Measurements from ENCODE around the gene MARK4. TPM values are rescaled to one million over a fixed set of nuclear protein-coding genes. Genes with fewer than 3 reads are reported as not detected.

MARK4 gene
- total and polyA plus RNA-seq, 8 donors: 8.8 to 120 (median 18.4) TPM

GRCh38 chr19:45217193-45217956 lies 33.7 kb upstream of the MARK4 start:
- no peaks in the 10 kb centered on the region for H3K9me3 ChIP-seq
- no peak overlapping the region for H3K4me3 ChIP-seq
- TF ChIP-seq EP300 (IDR thresholded peaks at IDR 0.05): no peak
- TF ChIP-seq, protein P1, sequence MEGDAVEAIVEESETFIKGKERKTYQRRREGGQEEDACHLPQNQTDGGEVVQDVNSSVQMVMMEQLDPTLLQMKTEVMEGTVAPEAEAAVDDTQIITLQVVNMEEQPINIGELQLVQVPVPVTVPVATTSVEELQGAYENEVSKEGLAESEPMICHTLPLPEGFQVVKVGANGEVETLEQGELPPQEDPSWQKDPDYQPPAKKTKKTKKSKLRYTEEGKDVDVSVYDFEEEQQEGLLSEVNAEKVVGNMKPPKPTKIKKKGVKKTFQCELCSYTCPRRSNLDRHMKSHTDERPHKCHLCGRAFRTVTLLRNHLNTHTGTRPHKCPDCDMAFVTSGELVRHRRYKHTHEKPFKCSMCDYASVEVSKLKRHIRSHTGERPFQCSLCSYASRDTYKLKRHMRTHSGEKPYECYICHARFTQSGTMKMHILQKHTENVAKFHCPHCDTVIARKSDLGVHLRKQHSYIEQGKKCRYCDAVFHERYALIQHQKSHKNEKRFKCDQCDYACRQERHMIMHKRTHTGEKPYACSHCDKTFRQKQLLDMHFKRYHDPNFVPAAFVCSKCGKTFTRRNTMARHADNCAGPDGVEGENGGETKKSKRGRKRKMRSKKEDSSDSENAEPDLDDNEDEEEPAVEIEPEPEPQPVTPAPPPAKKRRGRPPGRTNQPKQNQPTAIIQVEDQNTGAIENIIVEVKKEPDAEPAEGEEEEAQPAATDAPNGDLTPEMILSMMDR (IDR thresholded peaks at IDR 0.05): no peak
- TF ChIP-seq POLR2AphosphoS5 (IDR thresholded peaks at IDR 0.05): no peak
- no peak for TF ChIP-seq POLR2A (IDR thresholded peaks at IDR 0.05)
- peaks cover 0 to 82% (median 12%) of the 10 kb centered on the region in 3 donors for H3K27me3 ChIP-seq
- no peak overlapping the region for H3K27ac ChIP-seq
- no peaks in the 10 kb centered on the region for H3K36me3 ChIP-seq
- DNase-seq: peak in 1 of 2 donors; percentile 48
- H3K4me1 ChIP-seq: peaks cover 0 to 25% (median 17%) of the 10 kb centered on the region in 4 donors
- intact Hi-C loops (cut with DNase I; ENCODE audit: low total_unique reads): no loop called here
- whole genome bisulfite sequencing, 5 donors: 23 to 40% (median 28%) methylated on average over 21 to 46 of the region's 46 CpGs

DNA sequence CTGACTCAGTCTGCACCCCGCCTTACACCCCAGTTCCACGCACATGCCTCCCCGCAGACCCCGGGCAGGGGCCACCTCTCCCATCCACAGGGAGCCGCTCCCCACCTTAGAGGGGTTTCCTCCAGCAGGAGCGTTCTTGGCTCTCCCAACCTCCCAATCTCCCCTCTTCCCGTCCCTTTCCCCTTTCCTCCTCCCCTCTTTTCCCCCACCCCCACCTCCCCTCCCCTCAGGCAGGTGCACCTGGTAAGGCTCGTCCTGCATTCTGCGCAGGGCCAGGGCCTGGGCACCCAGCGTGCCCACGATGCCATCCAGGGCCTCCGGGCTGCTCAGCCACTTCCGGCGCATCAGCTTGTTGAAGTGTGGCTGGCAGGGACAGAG lies 33.1 kb upstream of the MARK4 start:
- Histone ChIP-seq H3K4me1 (peaks cover 0 to 25% (median 15%) of the 10 kb centered on the region in 4 donors), H3K4me3 (no peak overlapping the region), H3K27me3 (peaks cover 0 to 79% (median 12%) of the 10 kb centered on the region in 3 donors), H3K27ac (no peak overlapping the region), H3K9me3 (no peaks in the 10 kb centered on the region), H3K36me3 (no peaks in the 10 kb centered on the region)
- no peak for DNase-seq
- intact Hi-C loops (cut with DNase I; ENCODE audit: low total_unique reads): no loop called here
- WGBS, 5 donors: 48 to 63% (median 58%) methylated on average over 9 to 14 of the region's 14 CpGs
- TF ChIP-seq, protein P1 (IDR thresholded peaks at IDR 0.05): no peak
- TF ChIP-seq POLR2A (IDR thresholded peaks at IDR 0.05): no peak
- TF ChIP-seq POLR2AphosphoS5 (IDR thresholded peaks at IDR 0.05): no peak
- TF ChIP-seq EP300 (IDR thresholded peaks at IDR 0.05): no peak

DNA sequence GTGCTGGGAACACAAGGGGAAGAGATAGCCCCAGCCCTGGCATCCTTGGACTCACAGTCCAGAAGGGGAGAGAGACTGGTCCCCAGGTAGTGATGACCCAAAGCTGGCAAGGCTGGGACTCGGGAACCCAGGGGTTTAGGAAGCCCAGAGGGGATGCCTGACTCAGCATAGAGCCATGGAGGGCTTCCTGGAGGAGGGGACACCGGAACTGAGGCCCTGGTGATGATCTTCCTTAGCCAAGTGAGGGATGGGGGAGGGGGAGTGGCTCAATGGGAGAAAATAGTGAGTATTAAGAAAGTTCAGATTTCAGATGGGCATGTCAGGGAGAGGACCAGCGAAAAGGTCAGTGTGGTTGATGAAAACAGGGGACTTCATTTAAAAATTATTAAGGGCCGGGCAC lies 32.6 kb upstream of the MARK4 start:
- Histone ChIP-seq H3K27ac (no peak overlapping the region), H3K4me3 (no peak overlapping the region), H3K36me3 (no peaks in the 10 kb centered on the region), H3K4me1 (peaks cover 0 to 25% (median 15%) of the 10 kb centered on the region in 4 donors), H3K27me3 (peaks cover 0 to 81% (median 12%) of the 10 kb centered on the region in 3 donors), H3K9me3 (no peaks in the 10 kb centered on the region)
- intact Hi-C loops (cut with DNase I; ENCODE audit: low total_unique reads): no loop called here
- DNase-seq: no peak
- no peak for TF ChIP-seq POLR2A (IDR thresholded peaks at IDR 0.05)
- TF ChIP-seq, protein P1 (IDR thresholded peaks at IDR 0.05): no peak
- TF ChIP-seq EP300 (IDR thresholded peaks at IDR 0.05): no peak
- TF ChIP-seq POLR2AphosphoS5 (IDR thresholded peaks at IDR 0.05): no peak
- WGBS, 5 donors: 60 to 70% (median 64%) methylated on average over 4 of the region's 4 CpGs

DNA sequence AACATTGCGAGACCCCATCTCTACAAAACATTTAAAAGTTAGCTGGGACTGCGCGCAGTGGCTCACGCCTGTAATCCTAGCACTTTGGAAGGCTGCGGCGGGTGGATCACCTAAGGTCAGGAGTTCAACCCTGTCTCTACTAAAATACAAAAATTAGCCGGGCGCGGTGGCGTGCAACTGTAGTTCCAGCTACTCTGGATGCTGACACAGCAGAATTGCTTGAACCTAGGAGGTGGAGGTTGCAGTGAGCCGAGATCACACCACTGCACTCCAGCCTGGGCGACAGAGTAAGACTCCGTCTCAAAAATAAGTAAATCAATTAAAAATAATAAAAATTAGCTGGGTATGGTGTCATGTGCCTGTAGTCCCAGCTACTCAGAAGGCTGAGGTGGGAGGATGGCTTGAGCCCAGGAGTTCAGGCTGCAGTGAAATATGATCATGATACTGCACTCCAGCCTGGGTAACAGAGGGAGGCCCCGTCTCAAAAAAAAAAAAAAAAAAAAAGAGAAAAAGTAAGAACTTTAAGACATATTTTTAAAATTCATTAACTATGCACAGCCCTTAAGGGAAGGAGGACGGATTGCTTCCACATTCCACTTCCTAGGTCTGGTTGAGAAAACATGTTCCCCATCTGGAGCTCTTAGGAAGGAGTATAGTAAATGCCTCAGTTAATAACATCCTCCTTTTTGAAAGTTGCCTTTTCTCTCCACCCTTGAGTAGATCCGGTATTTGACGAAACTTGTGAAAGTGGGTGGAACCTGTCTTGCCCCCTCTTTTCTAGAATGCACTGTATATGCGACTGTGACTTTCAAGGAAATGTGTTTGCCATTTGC lies 31.9 kb upstream of the MARK4 start:
- no peak overlapping the region for H3K4me3 ChIP-seq
- no peak overlapping the region for H3K27ac ChIP-seq
- peaks cover 0 to 25% (median 15%) of the 10 kb centered on the region in 4 donors for H3K4me1 ChIP-seq
- H3K9me3 ChIP-seq: no peaks in the 10 kb centered on the region
- no peaks in the 10 kb centered on the region for H3K36me3 ChIP-seq
- intact Hi-C loops (cut with DNase I; ENCODE audit: low total_unique reads): no loop called here
- WGBS, 5 donors: 77 to 83% (median 80%) methylated on average over 18 of the region's 18 CpGs
- TF ChIP-seq POLR2AphosphoS5 (IDR thresholded peaks at IDR 0.05) (no peak), POLR2A (IDR thresholded peaks at IDR 0.05) (no peak), EP300 (IDR thresholded peaks at IDR 0.05) (no peak)
- TF ChIP-seq, protein P1 (IDR thresholded peaks at IDR 0.05): no peak
- peaks cover 0 to 88% (median 12%) of the 10 kb centered on the region in 3 donors for H3K27me3 ChIP-seq
- DNase-seq: no peak
